IPS-18c (cell line): ENCODE data around the gene TNXB.
"Not testable (repeated sequence)": the region's sequence is repeated elsewhere in the genome, so short reads cannot be mapped to it uniquely, and the experiment has no call there.

Source experiments
- H3K4me3 ChIP-seq: 2 replicates; pipeline ENCODE4 v1.7.0; 2013; ENCODE audit warnings: low read depth, mild to moderate bottlenecking, low read length, moderate library complexity; ENCODE audit not compliant: insufficient read depth
- H3K9me3 ChIP-seq: one replicate; pipeline ENCODE4 v1.6.1; 2013; ENCODE audit warnings: mild to moderate bottlenecking, low read length, moderate library complexity; ENCODE audit not compliant: control insufficient read depth, insufficient read depth

Gene TNXB

DNA sequence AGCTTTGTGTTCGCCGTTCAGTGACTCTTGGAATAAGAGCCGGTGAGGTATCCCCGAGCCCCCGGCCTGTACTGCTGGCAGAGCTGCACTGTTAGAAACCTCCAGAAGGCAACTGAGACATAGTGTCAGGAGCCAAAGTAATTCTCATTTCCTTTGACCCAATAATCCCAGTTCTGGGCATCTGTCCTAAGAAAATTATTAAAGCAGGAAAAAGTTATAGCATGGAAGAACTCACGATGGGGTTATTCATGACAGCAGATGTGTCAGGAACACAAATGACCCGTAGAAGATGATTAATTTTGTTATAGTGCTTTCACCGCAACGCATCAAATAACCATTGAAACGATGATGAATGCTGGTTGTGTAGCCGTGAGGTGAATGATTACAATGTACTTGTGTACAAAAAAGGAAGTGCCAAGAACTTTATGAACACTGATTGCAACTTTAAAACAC is 50.6 kb downstream of the TNXB start:
- Histone ChIP-seq H3K9me3 (no peaks in the 10 kb centered on the region), H3K4me3 (no peak overlapping the region)

GRCh38 chr6:32057966-32058365 is 51.2 kb downstream of the TNXB start:
- Histone ChIP-seq H3K4me3 (no peak overlapping the region), H3K9me3 (no peaks in the 10 kb centered on the region)

DNA sequence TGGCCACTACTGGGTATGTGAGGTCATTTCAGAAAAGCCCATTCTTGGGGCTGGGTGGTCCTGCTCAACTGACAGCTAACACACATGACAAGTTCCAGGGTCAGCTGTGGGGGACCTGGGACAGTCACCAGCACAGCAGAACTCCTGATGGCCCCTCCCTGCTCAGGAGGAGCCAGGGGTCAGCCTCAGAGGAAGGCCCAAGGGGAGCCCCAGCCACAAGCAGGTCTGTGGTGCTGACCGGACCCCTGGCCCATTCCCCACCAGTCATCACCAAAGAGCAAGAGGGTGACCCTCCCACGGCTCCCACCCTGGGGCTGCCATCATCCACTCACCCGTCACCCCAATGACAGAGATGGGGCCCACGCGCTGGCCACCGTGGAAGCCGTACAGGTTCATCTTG is 52.9 kb downstream of the TNXB start:
- H3K4me3 ChIP-seq = no peak overlapping the region
- H3K9me3 ChIP-seq = no peaks in the 10 kb centered on the region

GRCh38 chr6:32055756-32056155 is 53.4 kb downstream of the TNXB start:
- not testable (repeated sequence) for H3K4me3 ChIP-seq

GRCh38 chr6:32053314-32053713 is 55.8 kb downstream of the TNXB start:
- not testable (repeated sequence) for H3K9me3 ChIP-seq

More at GRCh38 chr6:32055756-32056155, 53.4 kb downstream of the TNXB start:
- H3K9me3 ChIP-seq = not testable (repeated sequence)

GRCh38 chr6:32052626-32053025 is 56.5 kb downstream of the TNXB start:
- H3K4me3 ChIP-seq, H3K9me3 ChIP-seq: not testable (repeated sequence)

More at GRCh38 chr6:32053314-32053713, 55.8 kb downstream of the TNXB start:
- H3K4me3 ChIP-seq = not testable (repeated sequence)

GRCh38 chr6:32050562-32050961 is 58.6 kb downstream of the TNXB start:
- no peak overlapping the region for H3K4me3 ChIP-seq
- H3K9me3 ChIP-seq = no peaks in the 10 kb centered on the region

GRCh38 chr6:32049736-32050135 is 59.4 kb downstream of the TNXB start:
- not testable (repeated sequence) for H3K9me3 ChIP-seq, H3K4me3 ChIP-seq

DNA sequence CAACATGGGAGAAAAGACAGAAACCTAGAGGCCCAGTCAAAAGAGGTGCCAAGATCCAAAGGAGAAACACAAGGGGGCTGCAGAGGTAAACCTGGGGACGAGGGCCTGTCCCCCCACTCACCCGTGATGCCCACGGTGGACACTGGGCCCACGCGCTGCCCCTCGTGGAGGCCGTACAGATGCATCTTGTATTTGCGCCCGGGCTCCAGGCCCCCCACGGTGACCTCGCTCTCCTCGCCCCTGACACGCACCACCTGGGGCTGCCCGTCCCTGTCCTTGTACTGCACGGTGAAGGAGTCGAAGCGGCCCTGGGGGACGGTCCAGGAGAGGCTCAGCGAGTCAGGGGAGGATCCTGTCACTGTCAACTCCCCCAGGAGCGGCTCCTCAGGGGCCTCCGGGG is 60.0 kb downstream of the TNXB start:
- H3K9me3 ChIP-seq = not testable (repeated sequence)

GRCh38 chr6:32047855-32048766 is 61.0 kb downstream of the TNXB start:
- H3K9me3 ChIP-seq = no peaks in the 10 kb centered on the region
- no peak overlapping the region for H3K4me3 ChIP-seq

More for the DNA sequence above, 60.0 kb downstream of the TNXB start:
- not testable (repeated sequence) for H3K4me3 ChIP-seq

DNA sequence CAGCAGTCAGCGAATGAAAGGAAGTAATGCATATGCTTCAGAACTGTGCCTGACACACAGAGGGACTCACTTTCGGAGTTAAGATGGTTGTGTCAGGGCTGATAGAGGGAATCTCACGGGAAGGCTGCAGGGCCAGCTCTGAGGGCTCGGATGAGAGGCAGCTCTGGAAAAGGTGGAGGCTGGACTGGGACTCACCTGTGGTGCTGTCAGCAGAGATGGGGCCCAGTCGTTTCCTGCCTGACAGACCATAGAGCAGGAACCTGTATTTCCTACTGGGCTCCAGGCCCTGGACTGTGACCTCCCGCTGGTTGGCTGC is 61.6 kb downstream of the TNXB start:
- Histone ChIP-seq H3K9me3 (no peaks in the 10 kb centered on the region), H3K4me3 (no peak overlapping the region)

DNA sequence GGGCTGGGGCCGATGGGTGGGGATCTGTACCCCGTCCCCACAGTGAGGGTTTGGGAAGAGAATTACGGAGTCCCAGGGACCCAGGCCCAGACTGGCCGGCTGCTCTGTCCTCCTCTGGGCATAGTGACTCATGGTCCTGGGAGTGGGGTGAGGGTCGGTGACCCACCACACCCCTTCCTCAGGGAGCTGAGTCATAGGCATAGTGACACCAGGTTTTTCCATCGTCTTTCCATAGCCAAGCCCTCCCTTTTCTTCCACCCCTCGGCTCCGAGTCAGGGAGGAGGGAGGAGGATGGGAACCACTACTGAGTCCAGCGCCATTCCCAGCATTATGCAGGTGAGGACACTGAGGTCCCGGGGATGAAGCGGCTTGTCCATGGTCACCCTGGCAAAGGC is 62.1 kb downstream of the TNXB start:
- Histone ChIP-seq H3K9me3 (no peaks in the 10 kb centered on the region), H3K4me3 (no peak overlapping the region)

DNA sequence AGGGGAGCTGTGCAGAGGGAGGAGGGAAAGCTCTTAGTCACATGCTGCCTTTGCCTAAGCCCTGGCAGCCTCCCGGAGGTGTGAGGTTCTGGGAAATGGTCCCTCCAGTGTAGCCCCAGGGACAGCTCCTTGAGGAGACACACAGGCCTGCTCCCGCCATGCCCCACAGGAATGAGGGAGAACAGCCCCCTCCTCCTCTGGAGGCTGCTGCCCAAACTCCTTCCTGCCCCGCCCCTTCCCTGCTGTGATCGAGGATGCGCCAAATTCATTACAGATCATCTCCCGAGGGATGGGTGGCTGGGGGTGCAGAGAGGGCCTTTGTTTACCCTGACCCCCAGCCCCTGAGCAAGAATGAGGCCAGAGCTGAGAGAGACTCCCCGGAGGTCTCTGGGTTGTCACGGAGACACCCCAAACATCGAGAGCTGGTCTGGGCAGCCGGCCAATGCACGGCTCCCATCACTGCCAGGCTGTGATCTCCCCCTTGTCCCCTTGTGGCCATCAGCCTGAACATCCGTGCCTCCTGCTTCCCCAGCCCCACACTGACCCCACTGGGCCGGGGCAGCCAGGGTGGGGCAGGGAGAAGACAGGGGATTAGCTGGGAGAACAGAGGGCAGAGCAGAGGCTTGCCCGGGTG is 62.6 kb downstream of the TNXB start:
- Histone ChIP-seq H3K9me3 (no peaks in the 10 kb centered on the region), H3K4me3 (no peak overlapping the region)

DNA sequence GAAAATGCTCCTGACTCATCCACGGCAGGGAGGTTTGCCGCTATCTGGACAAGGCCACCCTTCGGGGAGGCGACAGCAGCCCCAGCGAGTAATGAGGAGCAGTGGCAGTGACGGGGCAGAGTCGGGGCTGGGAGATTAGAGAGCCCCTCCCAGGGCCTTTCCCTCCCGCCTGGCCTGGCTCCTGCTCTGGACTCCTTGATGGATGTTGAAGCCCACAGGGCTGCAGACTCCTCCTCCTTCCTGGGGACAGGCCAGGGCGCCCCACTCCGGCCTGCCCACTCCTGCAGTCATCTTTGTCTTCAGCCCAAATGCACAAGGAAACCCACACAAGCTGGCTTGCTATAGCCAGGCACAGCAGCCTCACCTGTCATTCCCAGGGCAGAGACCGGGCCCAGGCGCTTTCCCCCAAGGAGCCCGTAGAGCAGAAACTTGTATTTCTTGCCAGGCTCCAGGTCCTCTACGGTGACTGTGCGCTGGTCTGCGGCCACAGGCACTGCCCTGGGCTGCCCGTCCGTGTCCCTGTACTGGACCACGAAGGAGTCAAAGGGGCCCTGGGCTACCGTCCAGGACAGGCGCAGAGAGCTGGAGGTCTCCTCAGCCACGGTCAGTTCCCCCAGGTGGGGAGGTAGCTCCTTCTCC is 63.2 kb downstream of the TNXB start:
- Histone ChIP-seq H3K4me3 (no peak overlapping the region), H3K9me3 (no peaks in the 10 kb centered on the region)

DNA sequence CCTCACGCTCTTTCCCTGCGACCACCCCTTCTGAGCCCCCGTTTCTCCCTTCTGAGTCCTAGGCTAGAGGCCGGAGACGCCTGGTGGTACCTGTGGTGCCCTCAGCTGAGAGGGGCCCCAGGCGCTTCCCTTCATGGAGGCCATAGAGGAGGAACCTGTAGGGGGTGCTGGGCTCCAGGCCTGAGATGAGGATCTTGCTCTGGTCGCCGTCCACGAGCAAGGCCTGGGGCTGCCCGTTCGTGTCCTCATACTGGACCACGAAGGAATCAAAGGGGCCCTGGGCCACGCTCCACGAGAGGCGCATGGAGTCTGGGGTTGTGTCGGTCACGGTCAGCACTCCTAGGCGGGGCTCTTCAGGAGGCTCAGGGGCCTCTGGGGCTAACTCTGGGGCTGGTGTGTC is 64.2 kb downstream of the TNXB start:
- H3K9me3 ChIP-seq = not testable (repeated sequence)

DNA sequence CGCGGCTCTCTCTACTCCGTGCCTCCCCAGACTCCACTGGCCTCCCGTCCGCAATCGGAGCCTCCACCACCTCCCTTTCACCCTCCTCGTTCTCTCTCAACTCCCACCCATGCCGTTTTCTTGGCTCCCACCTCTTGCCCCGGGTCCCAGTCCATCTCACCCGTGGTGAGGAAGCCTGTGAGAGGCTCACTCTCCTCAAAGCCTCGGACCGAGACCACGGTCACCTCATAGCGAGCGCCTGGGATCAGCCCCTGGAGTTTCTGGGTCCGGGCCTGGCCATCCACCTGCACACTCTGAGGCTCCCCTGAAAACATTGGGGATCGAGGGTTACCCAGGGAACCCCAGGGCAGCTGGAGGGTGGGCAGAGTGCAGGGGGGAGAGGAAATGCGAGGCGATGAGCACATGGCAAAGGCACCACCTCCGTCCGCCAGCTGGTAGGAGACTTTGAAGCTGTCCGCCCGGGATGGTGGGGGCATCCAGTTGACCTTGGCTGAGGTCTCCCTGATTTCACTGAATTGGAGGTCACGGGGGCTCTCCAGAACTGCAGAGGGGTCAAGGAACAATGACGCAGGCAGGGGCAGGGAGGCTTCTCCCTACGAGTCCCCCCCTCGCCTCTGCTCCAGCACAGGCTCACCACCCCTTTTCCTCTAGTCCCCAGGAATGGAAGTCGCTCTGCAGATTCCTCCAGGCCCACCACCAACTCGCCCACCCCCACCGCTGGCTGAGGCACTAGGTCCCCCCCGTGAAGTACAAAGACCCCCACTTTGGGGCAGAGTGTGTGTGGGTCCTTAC is 65.4 kb downstream of the TNXB start:
- not testable (repeated sequence) for H3K4me3 ChIP-seq, H3K9me3 ChIP-seq

More for the DNA sequence above, 64.2 kb downstream of the TNXB start:
- H3K4me3 ChIP-seq = not testable (repeated sequence)

- H3K4me3 ChIP-seq, H3K9me3 ChIP-seq: not testable (repeated sequence)
Measured at GRCh38 chr6:32042276-32042675, 66.9 kb downstream of the TNXB start.
